HG03045 (cell line): ENCODE results near the gene KAZN.

ENCODE experiments used
- ATAC-seq: cut with Tn5 transposase; IDR thresholded peaks from one replicate; pipeline ENCODE4 v1.9.1; 2021; ENCODE audit warnings: mild to moderate bottlenecking, moderate library complexity; ENCODE audit not compliant: unreplicated experiment

The KAZN gene

DNA sequence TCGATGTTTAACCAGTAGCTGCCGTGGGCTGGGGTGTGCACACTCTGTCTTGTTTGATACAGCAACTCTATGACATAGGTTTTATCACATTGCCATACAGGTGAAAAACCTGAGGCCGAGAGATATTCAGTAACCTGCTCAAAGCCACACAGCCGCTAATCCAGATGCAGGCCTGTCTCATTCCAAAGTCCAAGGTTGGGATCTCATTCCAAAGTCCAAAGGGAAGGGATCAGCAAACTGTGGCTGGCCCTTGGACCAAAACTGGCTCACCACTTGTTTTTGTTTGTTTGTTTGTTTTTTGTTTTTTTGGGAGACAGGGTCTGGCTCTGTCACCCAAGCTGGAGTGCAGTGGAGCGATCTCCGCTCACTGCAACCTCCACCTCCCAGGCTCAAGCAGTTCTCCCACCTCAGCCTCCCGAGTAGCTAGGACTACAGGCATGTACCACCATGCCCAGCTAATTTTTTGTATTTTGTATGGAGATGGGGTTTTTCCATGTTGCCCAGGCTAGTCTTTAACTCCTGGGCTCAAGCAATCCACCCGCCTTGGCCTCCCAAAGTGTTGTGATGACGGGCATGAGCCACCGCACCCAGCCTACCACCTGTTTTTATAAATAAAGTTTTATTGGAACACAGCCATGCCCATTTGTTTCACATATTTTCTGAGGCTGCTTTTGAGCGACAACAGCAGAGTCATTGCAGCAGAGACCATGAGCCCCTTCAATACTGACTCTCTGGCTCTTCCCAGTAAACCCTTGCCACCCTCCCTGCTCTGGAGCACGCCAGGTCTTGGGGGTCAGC is 391.6 kb downstream of the KAZN start:
- no peak for ATAC-seq

DNA sequence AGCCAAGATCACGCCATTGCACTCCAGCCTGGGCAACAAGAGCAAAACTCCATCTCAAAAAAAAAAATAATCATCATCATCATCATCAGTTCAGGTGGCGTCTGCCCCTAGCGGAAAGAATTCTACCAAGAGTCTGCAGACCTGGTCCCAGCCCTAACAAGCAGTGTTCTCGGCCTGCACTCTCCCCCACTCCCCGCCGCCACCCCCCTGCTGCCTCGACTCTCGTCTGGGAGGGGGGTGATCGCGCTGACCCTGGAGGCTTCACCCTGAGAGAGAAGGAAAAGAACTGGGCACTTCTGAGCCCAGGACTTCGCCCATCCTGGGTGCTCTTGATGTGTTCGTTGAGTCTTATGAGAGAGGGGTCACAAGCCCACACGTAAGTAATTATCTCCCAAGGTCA is 394.9 kb downstream of the KAZN start:
- no peak for ATAC-seq

DNA sequence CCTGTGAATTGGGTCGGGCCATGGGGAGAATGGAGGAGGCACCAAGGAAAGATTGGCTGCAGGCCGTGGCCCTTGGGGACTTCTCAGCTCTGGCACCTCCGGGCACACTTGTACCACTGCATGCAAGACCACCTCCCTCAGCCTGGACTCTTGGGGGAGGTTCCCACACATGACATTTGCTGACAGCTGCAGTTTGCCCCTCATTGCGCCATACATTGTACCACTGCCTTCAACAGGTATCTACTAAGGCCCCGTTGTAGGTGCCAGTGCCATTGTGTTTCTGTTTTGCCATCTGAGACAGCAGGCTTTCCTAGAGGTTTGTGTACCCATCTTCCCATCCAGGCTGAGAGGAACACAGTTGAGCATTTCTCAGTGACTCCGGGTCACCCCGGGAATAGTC is 395.7 kb downstream of the KAZN start:
- ATAC-seq: no peak

DNA sequence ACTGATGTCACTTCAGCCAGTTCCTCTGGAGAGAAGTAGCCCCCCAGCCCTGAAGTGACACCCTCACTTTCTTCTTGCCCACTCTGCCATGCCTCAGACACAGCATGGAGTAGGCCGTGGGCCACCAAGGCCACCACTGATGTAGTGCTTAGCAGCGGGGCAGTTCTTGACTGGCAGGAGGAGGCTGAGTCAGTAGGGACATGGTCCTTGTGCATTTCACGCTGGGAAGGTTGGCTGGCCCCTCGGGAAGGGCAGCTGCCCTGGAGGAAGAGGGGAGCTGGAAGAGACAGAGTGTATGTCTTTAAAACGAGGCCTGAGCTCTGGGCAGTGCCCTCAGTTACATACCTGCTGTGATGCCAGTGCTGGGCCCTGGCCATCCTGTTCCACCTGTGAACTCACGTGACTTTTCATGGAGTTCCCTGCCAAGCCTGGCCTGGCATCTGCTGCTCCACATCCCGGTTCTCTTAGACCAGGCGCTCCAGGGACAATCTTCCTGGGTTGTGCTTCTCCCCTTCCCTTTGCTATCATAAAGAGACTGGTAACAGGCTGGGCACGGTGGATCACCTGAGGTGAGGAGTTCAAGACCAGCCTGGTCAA is 396.5 kb downstream of the KAZN start:
- ATAC-seq: no peak

DNA sequence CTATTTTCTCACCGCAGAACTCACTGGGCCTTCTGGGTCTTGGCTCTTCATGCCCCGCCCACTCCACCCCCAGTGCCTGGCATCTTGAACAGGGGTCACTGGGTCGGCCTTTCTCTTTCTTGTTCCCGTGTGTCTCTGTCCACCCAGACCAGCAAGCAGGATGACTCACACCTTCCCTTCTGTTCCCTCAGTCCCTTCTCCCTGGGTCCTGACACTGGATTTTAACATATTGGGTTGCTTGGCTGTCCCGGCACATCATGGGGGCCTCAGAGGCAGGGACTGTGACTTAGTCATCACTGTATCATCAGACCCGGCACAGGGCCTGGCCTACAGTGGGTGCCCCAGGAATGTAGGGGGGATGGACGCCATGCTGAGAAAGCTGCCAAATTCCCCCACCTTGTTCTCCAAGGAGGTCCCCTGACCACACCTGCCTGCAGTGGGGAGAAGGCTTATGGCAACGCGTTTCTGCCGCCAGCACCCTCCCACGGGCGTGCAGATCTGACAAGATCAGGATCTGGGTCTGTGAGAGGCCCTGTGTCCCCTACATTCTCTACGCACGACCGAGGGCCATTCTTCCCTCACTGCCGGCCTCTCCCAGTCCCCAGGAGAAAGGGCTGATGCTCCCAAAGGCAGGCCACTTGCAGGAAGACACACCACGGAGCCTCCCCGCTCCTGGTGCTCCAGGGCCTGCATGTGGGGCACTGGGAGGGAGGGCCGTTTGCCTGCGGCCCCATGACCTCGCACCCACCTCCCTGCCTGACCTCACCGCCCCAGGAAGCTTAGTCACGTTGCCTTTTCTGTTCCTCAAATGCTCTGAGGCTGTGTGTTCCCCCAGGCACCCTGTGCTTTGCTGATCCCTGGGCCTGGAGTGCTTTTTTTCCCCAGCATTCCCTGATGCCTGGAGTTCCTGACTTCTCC is 397.9 kb downstream of the KAZN start:
- ATAC-seq: no peak

DNA sequence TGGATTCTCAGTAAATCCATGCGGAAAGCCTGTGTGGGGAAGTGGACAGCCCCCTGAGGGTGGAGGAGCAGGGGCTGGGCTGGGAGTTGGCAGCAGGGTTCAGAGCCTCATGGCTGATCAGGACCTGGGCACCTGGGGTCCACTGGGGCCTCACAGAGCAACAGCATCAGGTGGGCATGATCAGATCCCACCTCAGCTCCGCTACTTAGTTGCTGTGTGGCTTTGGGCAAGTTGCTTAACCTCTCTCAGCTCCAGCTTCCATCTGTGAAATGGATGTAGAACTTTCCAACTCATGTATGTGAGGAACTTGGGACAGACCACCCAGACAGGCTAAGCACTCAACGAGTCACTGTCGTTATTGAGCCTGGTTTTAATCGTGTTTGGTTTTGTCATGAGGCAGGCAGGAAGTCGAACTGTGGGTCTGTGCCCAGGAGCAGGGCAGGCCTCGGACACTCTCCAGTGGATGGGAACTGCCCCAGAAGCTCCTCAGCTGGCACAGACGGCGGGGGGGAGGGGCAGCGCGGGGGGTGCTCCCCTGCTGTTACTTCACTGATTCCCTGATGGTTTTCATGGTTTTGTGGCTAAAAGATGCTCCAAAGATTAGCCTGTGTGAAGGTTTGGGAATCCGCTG is 399.3 kb downstream of the KAZN start:
- ATAC-seq: no peak

DNA sequence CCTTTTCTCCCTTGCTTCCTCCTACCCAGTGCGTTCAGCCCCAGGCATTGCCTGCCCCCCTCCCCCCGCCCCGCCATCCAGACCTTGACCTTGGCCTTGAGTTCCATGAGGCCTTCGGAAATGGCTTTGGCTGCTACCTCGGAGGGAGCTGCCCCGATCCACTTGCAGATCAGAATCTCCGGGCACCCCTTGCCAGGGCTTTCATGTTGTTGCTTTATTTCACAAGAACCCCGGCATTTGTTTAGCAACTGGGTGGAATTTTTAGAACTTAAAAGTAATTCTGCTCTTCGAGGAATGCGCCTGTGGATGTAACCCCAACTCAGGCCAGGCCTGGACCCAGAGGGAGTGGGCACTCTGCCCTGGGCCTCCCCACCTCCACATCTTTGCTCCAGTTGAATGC is 401.0 kb downstream of the KAZN start:
- no peak for ATAC-seq

DNA sequence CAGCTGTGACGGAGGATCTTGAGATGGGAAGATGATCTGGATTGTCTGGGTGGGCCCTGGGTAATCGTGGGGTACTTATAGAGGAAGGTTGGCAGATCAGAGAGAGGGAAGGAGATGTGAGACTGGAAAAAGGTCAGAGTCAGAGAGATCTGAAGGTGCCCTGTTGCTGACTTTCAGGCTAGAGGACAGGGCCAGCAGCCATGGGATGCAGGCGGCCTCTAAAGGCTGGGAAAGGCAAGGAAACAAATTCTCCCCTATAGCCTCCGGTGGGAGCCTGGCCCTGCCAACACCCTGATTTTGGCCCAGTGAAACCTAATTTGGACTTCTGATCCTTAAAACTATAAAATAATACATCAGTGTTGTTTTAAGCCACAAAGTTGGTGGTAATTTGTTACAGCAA is 401.5 kb downstream of the KAZN start:
- ATAC-seq: no peak

DNA sequence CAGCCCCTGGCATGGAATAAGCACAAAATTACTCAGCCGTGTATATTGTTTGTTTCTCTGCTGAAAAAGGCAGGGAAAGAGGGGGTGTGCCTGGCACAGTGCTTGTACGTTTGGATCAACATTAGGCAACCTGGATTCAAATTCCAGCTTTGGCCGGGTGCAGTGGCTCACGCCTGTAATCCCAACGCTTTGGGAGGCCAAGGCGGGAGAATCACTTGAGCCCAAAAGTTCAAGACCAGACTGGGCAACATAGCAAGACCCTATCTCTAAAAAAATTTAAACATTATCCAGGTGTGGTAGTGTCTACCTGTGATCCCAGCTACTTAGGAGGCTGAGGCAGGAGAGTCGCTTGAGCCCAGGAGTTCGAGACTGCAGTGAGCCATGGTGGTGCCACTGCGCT is 402.2 kb downstream of the KAZN start:
- ATAC-seq: no peak

DNA sequence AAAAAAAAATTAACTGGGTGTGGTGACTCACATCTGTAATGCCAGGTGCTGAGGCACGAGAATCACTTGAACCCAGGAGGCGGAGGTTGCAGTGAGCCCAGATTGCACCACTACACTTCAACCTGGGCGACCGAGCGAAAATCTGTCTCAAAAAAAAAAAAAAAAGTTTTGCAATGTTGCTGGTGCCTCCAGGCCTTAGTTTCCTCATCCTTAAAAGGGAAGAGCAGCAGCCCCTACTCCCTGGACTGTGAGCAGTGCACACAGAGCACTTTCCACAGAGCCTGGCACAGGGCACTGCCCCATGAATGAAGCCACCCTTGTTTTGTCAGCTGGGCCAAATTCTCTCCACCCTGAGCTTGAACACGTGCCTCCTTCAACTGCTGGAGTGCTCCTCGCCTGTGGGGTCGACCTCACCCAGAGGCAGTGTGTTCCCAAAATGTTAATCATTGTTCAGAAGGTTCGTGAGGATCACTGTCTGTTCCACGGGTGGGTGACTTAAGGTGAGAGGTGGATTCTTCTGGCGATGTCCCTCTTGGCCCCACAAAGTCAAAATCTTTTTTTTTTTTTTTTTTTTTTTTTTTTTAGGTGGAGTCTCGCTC is 402.9 kb downstream of the KAZN start:
- no peak for ATAC-seq

DNA sequence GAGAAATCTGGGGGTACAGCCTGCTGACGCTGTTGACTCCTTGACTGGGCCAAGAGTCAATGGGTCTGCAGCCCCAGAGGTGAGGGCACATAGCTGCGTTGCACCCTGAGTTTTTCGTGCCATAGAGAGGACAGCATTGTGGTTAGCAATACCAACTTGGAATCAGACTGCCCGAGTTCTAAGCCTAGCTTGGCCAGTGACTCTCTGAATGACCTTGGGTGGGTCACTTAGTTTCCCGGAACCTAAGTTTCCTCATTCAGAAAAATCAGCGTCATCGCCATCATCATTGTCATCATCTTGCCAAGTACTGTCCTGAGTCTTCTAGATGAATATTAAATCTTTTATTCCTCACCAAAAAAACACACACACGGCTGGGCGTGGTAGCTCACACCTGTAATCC is 403.8 kb downstream of the KAZN start:
- ATAC-seq: no peak

DNA sequence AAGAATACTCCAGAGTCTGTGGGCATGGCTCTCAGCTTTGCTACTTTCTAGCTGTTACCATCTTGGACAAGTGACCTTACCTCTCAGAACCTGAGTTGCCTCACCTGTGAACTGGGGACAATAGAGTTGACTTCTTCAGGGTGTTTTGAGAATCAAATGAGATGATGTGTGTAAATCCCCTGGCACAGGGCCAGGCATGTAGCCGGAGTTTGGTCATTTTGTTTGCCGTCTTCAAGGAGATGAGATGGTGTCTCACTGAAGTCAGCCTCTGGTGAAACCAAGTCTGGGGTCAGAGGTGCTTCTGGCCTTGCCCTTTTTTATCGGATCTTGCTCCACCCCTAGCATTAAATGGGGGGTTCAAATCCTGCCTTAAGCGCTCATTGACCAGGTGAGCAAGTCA is 405.9 kb downstream of the KAZN start:
- no peak for ATAC-seq

DNA sequence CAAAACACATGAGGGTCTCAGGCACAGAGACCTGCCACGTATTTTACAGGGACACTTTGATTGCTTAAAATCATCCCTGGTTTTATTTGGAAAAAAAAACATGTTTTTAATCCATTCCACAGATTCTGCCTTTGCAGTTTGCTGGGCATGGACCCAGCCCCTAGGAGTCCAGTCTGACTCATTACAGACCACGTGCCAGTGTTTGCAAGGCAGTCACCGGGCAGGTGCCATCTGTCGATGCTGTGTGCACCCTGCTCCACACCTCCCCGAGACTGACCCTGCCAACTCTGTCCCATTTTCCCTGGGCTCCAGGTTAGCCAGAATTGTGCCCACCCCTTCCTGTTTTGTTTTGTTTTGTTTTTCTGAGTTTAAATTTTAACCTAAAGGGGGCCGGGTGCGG is 406.6 kb downstream of the KAZN start:
- no peak for ATAC-seq

DNA sequence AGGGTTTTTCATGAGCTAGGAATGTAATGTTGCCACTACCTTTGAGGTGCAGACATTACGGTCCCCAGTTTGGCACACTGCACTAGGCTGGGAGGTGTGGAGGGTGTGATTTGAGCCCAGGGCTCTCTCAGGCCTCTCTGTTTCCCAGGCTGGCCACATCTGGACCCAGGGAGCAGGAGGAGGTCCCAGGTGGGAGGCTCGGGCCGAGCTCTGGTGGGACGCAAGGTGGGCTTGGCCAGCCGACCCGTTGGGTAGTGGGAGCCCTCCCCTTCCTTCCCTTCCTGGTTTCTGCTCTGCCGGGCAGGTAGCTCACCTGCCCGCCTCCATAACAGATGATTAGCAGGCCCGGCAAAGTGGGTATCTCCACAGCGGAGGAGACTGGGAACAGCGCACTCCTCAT is 408.9 kb downstream of the KAZN start:
- ATAC-seq: no peak

DNA sequence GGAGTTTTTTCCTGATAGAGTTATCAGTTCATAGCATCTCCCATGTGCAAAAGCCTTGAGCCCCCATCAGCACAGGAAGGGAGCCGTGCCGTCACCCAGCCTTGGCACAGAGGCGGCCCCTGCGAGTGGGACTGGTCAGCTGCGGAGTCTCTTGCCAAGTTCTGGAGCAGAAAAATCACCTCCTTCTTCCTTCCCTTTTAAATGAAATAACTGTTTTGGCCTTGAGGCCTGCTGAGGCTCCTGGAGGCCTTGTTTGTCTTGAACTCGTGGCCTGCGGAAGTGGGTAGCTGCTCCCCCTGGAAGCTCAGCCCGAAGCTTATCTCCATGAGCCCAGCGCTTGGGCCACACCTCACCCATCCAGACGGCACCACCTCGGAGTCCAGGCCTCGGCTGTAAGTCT is 409.4 kb downstream of the KAZN start:
- no peak for ATAC-seq

DNA sequence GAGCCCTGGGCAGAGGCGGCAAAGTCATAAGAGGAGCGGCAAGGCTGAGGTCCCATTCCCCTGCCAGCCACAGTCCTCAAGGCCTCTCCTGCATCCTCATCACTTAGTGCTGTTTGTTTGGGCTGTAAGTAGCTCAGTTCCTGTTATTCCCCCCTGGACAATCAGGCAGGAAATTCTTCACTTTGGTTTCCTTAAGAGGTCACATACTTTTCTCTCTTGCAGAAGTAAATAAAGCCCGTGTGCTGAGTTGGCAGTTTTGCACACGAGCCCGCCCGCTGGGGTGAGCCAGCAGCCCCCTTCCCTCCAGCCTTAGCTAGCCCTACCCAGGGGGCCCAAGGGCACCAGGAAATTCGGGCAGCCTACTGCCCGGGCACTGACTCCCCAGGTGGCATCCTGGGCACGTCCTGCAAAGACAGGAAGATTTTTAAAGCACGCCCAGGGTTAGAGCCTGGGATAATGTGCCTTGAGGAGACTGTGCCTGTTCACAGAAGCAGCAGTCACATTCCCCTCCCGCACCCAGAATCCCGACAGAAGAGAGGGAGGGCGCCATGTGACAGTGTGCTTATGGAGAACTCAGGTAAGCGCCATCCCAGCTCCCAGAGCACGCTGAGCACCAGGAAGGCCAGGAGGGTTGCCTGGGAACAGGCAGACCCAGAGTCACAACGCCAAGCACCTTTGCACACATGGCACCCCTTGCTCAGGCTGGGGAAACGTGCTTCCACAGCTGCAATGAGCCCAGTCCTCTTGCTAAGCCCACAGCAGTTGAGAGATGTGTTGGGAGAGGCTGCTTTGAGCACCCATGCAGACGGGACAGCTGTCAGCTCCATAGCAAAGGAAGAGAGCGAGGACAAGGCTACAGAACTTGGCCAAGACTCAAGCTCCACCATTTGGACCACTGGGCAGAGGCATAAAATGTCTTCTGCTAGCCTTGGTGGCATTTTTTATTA is 410.6 kb downstream of the KAZN start:
- ATAC-seq: no peak

DNA sequence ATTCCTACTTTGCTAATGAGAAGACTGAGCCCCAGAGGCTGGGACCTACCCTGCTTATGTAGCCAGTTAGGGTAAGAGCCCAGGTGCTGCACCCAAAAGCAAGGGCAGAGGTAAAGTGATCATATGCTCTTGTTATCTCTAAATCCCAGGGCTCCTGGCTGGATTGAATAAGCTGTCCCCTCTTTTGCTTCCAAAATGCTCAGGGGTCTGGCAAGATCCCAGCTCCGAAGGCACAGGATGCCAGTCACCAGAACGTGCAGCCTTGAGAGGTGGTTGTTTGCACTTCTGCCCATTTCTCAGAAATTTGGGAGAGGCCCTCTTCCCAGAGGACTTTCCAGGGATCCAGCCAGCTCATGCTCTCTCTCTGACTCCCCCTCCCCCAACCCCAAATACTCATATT is 412.7 kb downstream of the KAZN start:
- no peak for ATAC-seq

DNA sequence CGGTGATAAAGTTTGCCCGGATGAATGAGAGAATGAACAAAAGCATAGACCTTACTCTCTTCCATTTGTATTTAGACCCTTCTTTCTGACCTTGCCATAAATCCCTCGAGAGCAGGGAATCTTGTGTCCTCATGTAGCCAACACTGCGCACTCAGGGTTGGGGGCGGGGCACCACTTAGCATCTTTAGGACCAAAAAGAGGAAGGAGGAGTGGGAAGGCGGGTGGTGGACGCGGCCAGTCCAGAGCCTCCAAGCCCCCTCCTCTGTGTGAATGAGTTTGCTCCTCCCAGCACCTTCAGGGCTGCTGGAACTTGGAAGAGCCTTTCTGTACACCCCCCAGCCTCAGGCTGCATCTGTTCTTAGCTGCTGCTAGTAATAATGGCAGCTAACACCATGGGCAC is 413.2 kb downstream of the KAZN start:
- no peak for ATAC-seq

DNA sequence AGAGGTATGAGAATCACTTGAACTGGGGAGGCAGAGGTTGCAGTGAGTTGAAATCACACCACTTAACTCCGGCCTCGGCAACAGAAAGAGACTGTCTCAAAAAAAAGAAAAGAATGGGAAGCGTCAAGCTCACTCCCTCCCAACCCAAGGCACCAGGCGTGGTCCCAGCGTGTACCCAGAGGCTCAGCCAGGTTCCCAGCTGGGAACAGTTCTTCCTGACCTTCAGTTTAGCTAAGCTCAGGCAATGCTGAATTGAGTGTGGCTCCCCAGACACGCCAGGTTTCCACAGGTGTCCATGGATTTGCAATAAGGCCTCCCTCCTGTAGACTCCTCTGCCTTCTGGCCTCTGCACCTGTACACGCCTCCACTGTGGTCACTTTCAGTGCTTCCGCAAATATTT is 414.3 kb downstream of the KAZN start:
- ATAC-seq: no peak

DNA sequence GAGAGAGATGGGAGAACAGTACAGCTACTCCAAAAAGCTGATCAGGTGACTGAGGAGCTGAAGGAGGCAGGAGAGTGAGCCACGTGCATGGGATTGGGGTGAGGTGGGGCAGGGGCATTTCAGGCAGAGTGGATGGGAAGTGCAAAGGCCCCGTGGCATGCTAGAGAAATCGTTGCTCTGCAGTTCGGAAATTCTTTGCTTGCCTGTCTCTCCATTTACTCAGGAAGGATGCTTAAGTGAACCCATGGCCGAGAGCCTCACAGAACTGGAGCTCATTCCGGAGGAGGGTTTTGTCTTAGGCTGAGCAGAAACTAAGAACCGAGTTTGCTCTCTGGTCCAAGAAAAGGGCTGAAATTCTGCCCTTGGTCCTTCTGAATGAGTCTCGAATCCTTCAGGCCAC is 415.3 kb downstream of the KAZN start:
- ATAC-seq: no peak
